ENCODE measurements around the gene FLNB. TPM values are rescaled to one million over a fixed set of nuclear protein-coding genes. Genes with fewer than 3 reads are reported as not detected.

FLNB gene
- total RNA-seq, 1 experiment from 2014 or later, result 83.4 TPM

DNA sequence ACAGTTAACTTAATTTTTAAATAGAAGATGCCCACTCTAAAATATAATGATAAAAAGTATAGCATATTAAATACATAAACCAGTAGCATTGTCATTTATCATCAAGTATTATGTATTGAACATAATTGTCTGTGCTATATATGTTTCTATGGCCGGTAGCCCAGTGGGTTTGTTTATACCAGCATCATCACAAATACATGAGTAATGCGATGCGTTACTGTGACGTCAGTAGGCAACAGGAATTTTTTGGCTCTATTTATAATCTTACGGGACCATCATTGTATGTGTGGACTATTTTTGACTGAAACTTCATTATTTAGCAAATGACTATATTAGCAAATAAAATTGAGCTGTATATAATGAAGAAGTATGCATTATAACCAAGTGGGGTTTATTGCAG is 82.1 kb downstream of the FLNB start:
- Histone ChIP-seq H3K79me1 (ENCODE audit: insufficient read depth, low read depth, low read length, poor library complexity, severe bottlenecking) (peaks cover 5% of the 10 kb centered on the region), H3K4me1 (ENCODE audit: insufficient read depth, low read length) (no peaks in the 10 kb centered on the region), H3K9me3 (ENCODE audit: control insufficient read depth, low read depth, low read length) (no peaks in the 10 kb centered on the region), H3K18ac (ENCODE audit: insufficient read length, low read depth, low read length) (no peak overlapping the region), H3T11ph (ENCODE audit: low read length) (no peak overlapping the region), H3K23me2 (ENCODE audit: insufficient read length, low read depth, low read length, poor library complexity, severe bottlenecking) (no peaks in the 10 kb centered on the region), H3K23ac (ENCODE audit: insufficient read length, low read depth, low read length) (no peak overlapping the region), H3K14ac (ENCODE audit: insufficient read depth, low read length) (no peak overlapping the region), H2BK12ac (ENCODE audit: insufficient read length, low read depth, low read length) (no peak overlapping the region), H3K4me2 (ENCODE audit: insufficient read depth, insufficient read length, low read length) (no peak overlapping the region), H3K9ac (ENCODE audit: extremely low read depth, insufficient read length, low read length) (no peak overlapping the region), H3K27me3 (ENCODE audit: insufficient read depth, low read length) (no peaks in the 10 kb centered on the region), H3K56ac (ENCODE audit: insufficient read length, low read depth, low read length) (no peak overlapping the region), H2BK120ac (ENCODE audit: low read depth, low read length, poor library complexity, severe bottlenecking) (no peak overlapping the region), H3K4ac (ENCODE audit: low read depth, low read length) (no peak overlapping the region), H2AK5ac (ENCODE audit: insufficient read length, low read length) (no peak overlapping the region), H4K5ac (ENCODE audit: insufficient read length, low read depth, low read length) (no peak overlapping the region), H4K20me1 (ENCODE audit: control insufficient read depth, insufficient read depth, insufficient read length) (no peaks in the 10 kb centered on the region), H2AFZ (ENCODE audit: low read length) (no peak overlapping the region), H2BK15ac (ENCODE audit: low read depth, low read length) (no peak overlapping the region), H2BK20ac (ENCODE audit: low read depth, low read length, poor library complexity, severe bottlenecking) (no peak overlapping the region), H2BK5ac (ENCODE audit: insufficient read length, low read length) (no peak overlapping the region), H4K91ac (ENCODE audit: insufficient read length, low read depth, low read length) (no peak overlapping the region), H3K27ac (ENCODE audit: insufficient read length, low read depth, low read length) (no peak overlapping the region), H3K79me2 (ENCODE audit: insufficient read depth, low read length) (peaks cover 4% of the 10 kb centered on the region; the same call in 1 of the 2 replicates), H4K8ac (replicated peaks; ENCODE audit: insufficient read length, low read depth, low read length) (no peak overlapping the region)
- H3K27ac Mint-ChIP-seq, result no peak overlapping the region
- no peaks in the 10 kb centered on the region for H3K4me1 Mint-ChIP-seq
- peaks cover 2 to 15% (median 10%) of the 10 kb centered on the region in 3 experiments; a peak in 6 of 7 replicates for H3K36me3 Mint-ChIP-seq (ENCODE audit: insufficient read depth in 1 of 3, low read depth in 3 of 3)
- no peaks in the 10 kb centered on the region for H3K27me3 Mint-ChIP-seq (ENCODE audit: low read depth)
- TF ChIP-seq CTCF (conservative IDR thresholded peaks at IDR 0.05), result no peak
- no CpG with 5 or more reads among the region's 5 CpGs for WGBS (ENCODE audit: extremely low coverage, insufficient read length, low lambda C conversion rate)
- no peak for DNase-seq
- H3K4me3 Mint-ChIP-seq, result no peak overlapping the region
- no peaks in the 10 kb centered on the region for H3K9me3 Mint-ChIP-seq

Measured in H9 (cell line).